Suprapubic skin (tissue), 4 donors: ENCODE results near the gene PPP2R2C. TPM values are rescaled to one million over a fixed set of nuclear protein-coding genes. Genes with fewer than 3 reads are reported as not detected.

Experiments used
- DNase-seq, 2 donors: peaks; one replicate each; pipeline ENCODE4 v3.0.0-alpha.2; 2019; ENCODE audit warnings: low spot score in 2 of 2
- H3K27ac ChIP-seq: fragments of 200-600 bp; sonication (generic); one replicate; pipeline ENCODE4 v1.5.1; 2019
- H3K27me3 ChIP-seq: fragments of 200-600 bp; sonication (generic); one replicate; pipeline ENCODE4 v1.5.1; 2019
- H3K36me3 ChIP-seq: fragments of 200-600 bp; sonication (generic); one replicate; pipeline ENCODE4 v1.5.1; 2019
- H3K4me1 ChIP-seq: fragments of 200-600 bp; sonication (generic); one replicate; pipeline ENCODE4 v1.5.1; 2019
- H3K4me3 ChIP-seq: fragments of 200-600 bp; sonication (generic); one replicate; pipeline ENCODE4 v1.5.1; 2019; ENCODE audit warnings: mild to moderate bottlenecking
- H3K9me3 ChIP-seq: fragments of 200-600 bp; sonication (generic); one replicate; pipeline ENCODE4 v1.5.1; 2019
- CTCF ChIP-seq, 2 donors: fragments of 200-600 bp in 1 of 2; fragments of 450-650 bp in 1 of 2; sonication (generic) in 1 of 2; IDR thresholded peaks; one replicate each; pipeline ENCODE4 v1.5.1; 2016 to 2019; ENCODE audit warnings: antibody characterized with exemption in 2 of 2, mild to moderate bottlenecking in 1 of 2, moderate library complexity in 1 of 2
- EP300 ChIP-seq: sonication (generic); formaldehyde crosslinking; IDR thresholded peaks from one replicate; pipeline ENCODE4 v1.6.1; 2017; ENCODE audit warnings: antibody characterized with exemption
- POLR2A ChIP-seq, 2 donors: fragments of 450-650 bp; IDR thresholded peaks; one replicate each; pipeline ENCODE4 v1.6.1; 2017; ENCODE audit warnings: antibody characterized with exemption in 2 of 2, mild to moderate bottlenecking in 2 of 2, moderate library complexity in 2 of 2
- POLR2AphosphoS5 ChIP-seq, 3 donors: sonication (generic); formaldehyde crosslinking; IDR thresholded peaks; one replicate each; pipeline ENCODE4 v1.6.1; 2017; ENCODE audit warnings: antibody characterized with exemption in 3 of 3
- WGBS: methylation state at CpG from one replicate; pipeline ENCODE4 v1.1.5; 2018; 5-methylcytosine and 5-hydroxymethylcytosine counted together
- total RNA-seq, 4 donors: library from RNA; depleted of rRNA; stranded (reverse); fragments of >200 nt; gene quantifications; one replicate each; pipeline ENCODE4 v1.1.0, GENCODE V29; 2016

PPP2R2C gene
- total RNA-seq, 4 donors from 2014 or later, result 42.5 to 81.5 (median 61.0) TPM

GRCh38 chr4:6381571-6382123 is 90.8 kb downstream of the PPP2R2C start:
- no peaks in the 10 kb centered on the region for H3K9me3 ChIP-seq
- peaks cover 21% of the 10 kb centered on the region for H3K4me1 ChIP-seq
- H3K4me3 ChIP-seq, result no peak overlapping the region
- no peak for DNase-seq
- no peak overlapping the region for H3K27ac ChIP-seq
- no peaks in the 10 kb centered on the region for H3K36me3 ChIP-seq
- 88% methylated on average over 4 of the region's 4 CpGs for WGBS
- H3K27me3 ChIP-seq, result peaks cover 40% of the 10 kb centered on the region
- no peak for TF ChIP-seq EP300
- TF ChIP-seq CTCF (IDR thresholded peaks at IDR 0.05), result no peak
- no peak for TF ChIP-seq POLR2AphosphoS5 (IDR thresholded peaks at IDR 0.05)
- no peak for TF ChIP-seq POLR2A (IDR thresholded peaks at IDR 0.05)

- H3K36me3 ChIP-seq, result no peaks in the 10 kb centered on the region
- H3K27ac ChIP-seq, result no peak overlapping the region
- no peaks in the 10 kb centered on the region for H3K9me3 ChIP-seq
- peaks cover 41% of the 10 kb centered on the region for H3K27me3 ChIP-seq
- no peak for TF ChIP-seq POLR2AphosphoS5 (IDR thresholded peaks at IDR 0.05)
- no peak for TF ChIP-seq CTCF (IDR thresholded peaks at IDR 0.05)
- no peak for TF ChIP-seq EP300
- TF ChIP-seq POLR2A (IDR thresholded peaks at IDR 0.05), result no peak
- 64% methylated on average over 16 of the region's 21 CpGs for WGBS
- no peak for DNase-seq
- H3K4me1 ChIP-seq, result peaks cover 13% of the 10 kb centered on the region
- no peak overlapping the region for H3K4me3 ChIP-seq
Measured at GRCh38 chr4:6380746-6381410, 91.5 kb downstream of the PPP2R2C start.

- Histone ChIP-seq H3K27me3 (peaks cover 41% of the 10 kb centered on the region), H3K4me1 (peaks cover 9% of the 10 kb centered on the region), H3K9me3 (no peaks in the 10 kb centered on the region), H3K4me3 (no peak overlapping the region), H3K27ac (no peak overlapping the region), H3K36me3 (no peaks in the 10 kb centered on the region)
- DNase-seq, result no peak
- WGBS, result 50% methylated on average over 20 of the region's 24 CpGs
- TF ChIP-seq EP300 (no peak), POLR2AphosphoS5 (IDR thresholded peaks at IDR 0.05) (no peak), CTCF (IDR thresholded peaks at IDR 0.05) (no peak), POLR2A (IDR thresholded peaks at IDR 0.05) (no peak)
Measured at GRCh38 chr4:6379767-6380745, 92.4 kb downstream of the PPP2R2C start.

- TF ChIP-seq POLR2A (IDR thresholded peaks at IDR 0.05) (no peak), POLR2AphosphoS5 (IDR thresholded peaks at IDR 0.05) (no peak), CTCF (IDR thresholded peaks at IDR 0.05) (no peak), EP300 (no peak)
- Histone ChIP-seq H3K27ac (no peak overlapping the region), H3K4me1 (peaks cover 9% of the 10 kb centered on the region), H3K27me3 (peaks cover 39% of the 10 kb centered on the region), H3K4me3 (no peak overlapping the region), H3K9me3 (no peaks in the 10 kb centered on the region), H3K36me3 (no peaks in the 10 kb centered on the region)
- WGBS, result 81% methylated on average over 20 of the region's 41 CpGs
- no peak for DNase-seq
Measured at GRCh38 chr4:6378493-6379445, 93.6 kb downstream of the PPP2R2C start.
